HFFc6 (cell line): Measurements from ENCODE around the gene SIK3. TPM values are rescaled to one million over a fixed set of nuclear protein-coding genes. Genes with fewer than 3 reads are reported as not detected.

Experiments used
- DNase-seq: peaks from one replicate; pipeline ENCODE4 v3.0.0-alpha.2; 2018
- H3K27ac Mint-ChIP-seq: 2 replicates; pipeline ENCODE4 v1.8.0; 2020; ENCODE audit warnings: mild to moderate bottlenecking, mixed read lengths
- H3K27me3 Mint-ChIP-seq: 2 replicates; pipeline ENCODE4 v1.8.0; 2021; ENCODE audit warnings: mild to moderate bottlenecking, moderate library complexity, mixed read lengths; ENCODE audit not compliant: insufficient read depth
- H3K36me3 Mint-ChIP-seq: 2 replicates; pipeline ENCODE4 v1.8.0; 2021; ENCODE audit warnings: low read depth, mixed read lengths
- H3K4me1 Mint-ChIP-seq: 2 replicates; pipeline ENCODE4 v1.8.0; 2020; ENCODE audit warnings: low read depth, mixed read lengths
- H3K4me3 Mint-ChIP-seq: 2 replicates; pipeline ENCODE4 v1.8.0; 2020; ENCODE audit warnings: mild to moderate bottlenecking, moderate library complexity, mixed read lengths
- H3K9me3 Mint-ChIP-seq: 2 replicates; pipeline ENCODE4 v1.8.0; 2020; ENCODE audit warnings: mild to moderate bottlenecking, mixed read lengths
- CTCF ChIP-seq: fragments of 200-600 bp; sonication (generic); IDR thresholded peaks from 2 replicates; pipeline ENCODE4 v1.5.0; 2021; ENCODE audit warnings: antibody characterized with exemption, mild to moderate bottlenecking
- total RNA-seq, 6 experiments: library from RNA; stranded (reverse); fragmentation: NEBNext Ultra II Directional; extraction: Animal tissue kit (Norgen Biotek cat#: 25700); gene quantifications; 2 replicates in 1 of 6; 3 replicates in 5 of 6; pipeline ENCODE4 v1.2.3, GENCODE V29; 2021

SIK3 gene
- total RNA-seq, 6 experiments from 2014 or later, result 15.6 to 23.3 (median 19.9) TPM

GRCh38 chr11:116906479-116906878 is 191.7 kb downstream of the SIK3 start:
- H3K4me3 Mint-ChIP-seq, result no peak overlapping the region
- no peaks in the 10 kb centered on the region; the same call in 1 of the 2 replicates for H3K36me3 Mint-ChIP-seq
- TF ChIP-seq CTCF, result no peak
- no peaks in the 10 kb centered on the region for H3K27me3 Mint-ChIP-seq
- peaks cover 8% of the 10 kb centered on the region for H3K4me1 Mint-ChIP-seq
- no peak for DNase-seq
- H3K9me3 Mint-ChIP-seq, result no peaks in the 10 kb centered on the region
- no peak overlapping the region for H3K27ac Mint-ChIP-seq

GRCh38 chr11:116903090-116903489 is 195.1 kb downstream of the SIK3 start:
- H3K27me3 Mint-ChIP-seq, result no peaks in the 10 kb centered on the region
- peaks cover 5% of the 10 kb centered on the region; the same call in 1 of the 2 replicates for H3K9me3 Mint-ChIP-seq
- no peak overlapping the region for H3K27ac Mint-ChIP-seq
- H3K36me3 Mint-ChIP-seq, result peaks cover 15% of the 10 kb centered on the region
- TF ChIP-seq CTCF, result no peak
- peaks cover 5% of the 10 kb centered on the region; the same call in 1 of the 2 replicates for H3K4me1 Mint-ChIP-seq
- no peak for DNase-seq
- no peak overlapping the region for H3K4me3 Mint-ChIP-seq

GRCh38 chr11:116901964-116902688 is 196.1 kb downstream of the SIK3 start:
- H3K4me1 Mint-ChIP-seq, result peaks cover 5% of the 10 kb centered on the region; the same call in 1 of the 2 replicates
- no peak for TF ChIP-seq CTCF
- no peak overlapping the region for H3K4me3 Mint-ChIP-seq
- no peak overlapping the region for H3K27ac Mint-ChIP-seq
- H3K27me3 Mint-ChIP-seq, result no peaks in the 10 kb centered on the region
- peaks cover 15% of the 10 kb centered on the region for H3K36me3 Mint-ChIP-seq
- H3K9me3 Mint-ChIP-seq, result peaks cover 5% of the 10 kb centered on the region; the same call in 1 of the 2 replicates
- no peak for DNase-seq

- Mint-ChIP-seq H3K4me1 (peaks cover 5% of the 10 kb centered on the region; the same call in 1 of the 2 replicates), H3K4me3 (no peak overlapping the region), H3K36me3 (peaks cover 15% of the 10 kb centered on the region), H3K27me3 (no peaks in the 10 kb centered on the region), H3K9me3 (peaks cover 5% of the 10 kb centered on the region; the same call in 1 of the 2 replicates), H3K27ac (no peak overlapping the region)
- TF ChIP-seq CTCF, result no peak
- no peak for DNase-seq
These were observed 197.0 kb downstream of the SIK3 start for GRCh38 chr11:116901211-116901610.

GRCh38 chr11:116896211-116896610 is 202.0 kb downstream of the SIK3 start:
- no peak overlapping the region for H3K27ac Mint-ChIP-seq
- no peak for DNase-seq
- no peaks in the 10 kb centered on the region; the same call in 1 of the 2 replicates for H3K27me3 Mint-ChIP-seq
- H3K4me3 Mint-ChIP-seq, result no peak overlapping the region
- peaks cover 27% of the 10 kb centered on the region for H3K36me3 Mint-ChIP-seq
- TF ChIP-seq CTCF, result no peak
- H3K9me3 Mint-ChIP-seq, result peaks cover 5% of the 10 kb centered on the region; the same call in 1 of the 2 replicates
- peaks cover 9% of the 10 kb centered on the region; the same call in 1 of the 2 replicates for H3K4me1 Mint-ChIP-seq
